GM10266 (cell line): ENCODE results near the gene CDK14.

Source experiments
- DNase-seq: peaks from one replicate; pipeline ENCODE4 v3.0.0; 2012; ENCODE audit errors: extremely low spot score
- TF ChIP-seq, protein P1 (sequence below): IDR thresholded peaks from 2 replicates; pipeline ENCODE4 v1.5.1; 2012; ENCODE audit warnings: mild to moderate bottlenecking, low read depth; ENCODE audit not compliant: control insufficient read depth, insufficient read depth; ENCODE audit errors: missing control alignments

Gene CDK14

DNA sequence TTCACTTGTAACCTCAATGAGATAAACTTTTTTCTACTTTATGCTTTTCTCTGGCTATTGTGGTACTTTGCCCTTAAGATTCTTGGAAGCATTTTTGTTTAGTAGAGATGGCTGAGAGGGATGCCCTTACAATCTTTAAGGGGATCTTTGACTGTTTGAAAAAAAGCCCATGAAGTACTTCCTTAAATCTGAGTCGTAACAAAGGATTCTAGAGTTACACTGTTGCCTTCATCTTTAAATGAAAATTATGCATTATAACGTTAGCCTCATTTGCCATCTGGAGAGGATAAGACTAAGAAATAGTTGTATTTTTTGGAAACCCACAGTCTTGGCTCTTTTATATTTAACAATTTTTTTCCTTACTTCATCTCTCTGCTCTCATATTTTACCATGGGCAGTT lies 630.3 kb downstream of the CDK14 start:
- TF ChIP-seq, protein P1, sequence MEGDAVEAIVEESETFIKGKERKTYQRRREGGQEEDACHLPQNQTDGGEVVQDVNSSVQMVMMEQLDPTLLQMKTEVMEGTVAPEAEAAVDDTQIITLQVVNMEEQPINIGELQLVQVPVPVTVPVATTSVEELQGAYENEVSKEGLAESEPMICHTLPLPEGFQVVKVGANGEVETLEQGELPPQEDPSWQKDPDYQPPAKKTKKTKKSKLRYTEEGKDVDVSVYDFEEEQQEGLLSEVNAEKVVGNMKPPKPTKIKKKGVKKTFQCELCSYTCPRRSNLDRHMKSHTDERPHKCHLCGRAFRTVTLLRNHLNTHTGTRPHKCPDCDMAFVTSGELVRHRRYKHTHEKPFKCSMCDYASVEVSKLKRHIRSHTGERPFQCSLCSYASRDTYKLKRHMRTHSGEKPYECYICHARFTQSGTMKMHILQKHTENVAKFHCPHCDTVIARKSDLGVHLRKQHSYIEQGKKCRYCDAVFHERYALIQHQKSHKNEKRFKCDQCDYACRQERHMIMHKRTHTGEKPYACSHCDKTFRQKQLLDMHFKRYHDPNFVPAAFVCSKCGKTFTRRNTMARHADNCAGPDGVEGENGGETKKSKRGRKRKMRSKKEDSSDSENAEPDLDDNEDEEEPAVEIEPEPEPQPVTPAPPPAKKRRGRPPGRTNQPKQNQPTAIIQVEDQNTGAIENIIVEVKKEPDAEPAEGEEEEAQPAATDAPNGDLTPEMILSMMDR, result no peak
- DNase-seq, result no peak

GRCh38 chr7:91228327-91228726 lies 632.2 kb downstream of the CDK14 start:
- DNase-seq, result no peak
- TF ChIP-seq, protein P1, result no peak

DNA sequence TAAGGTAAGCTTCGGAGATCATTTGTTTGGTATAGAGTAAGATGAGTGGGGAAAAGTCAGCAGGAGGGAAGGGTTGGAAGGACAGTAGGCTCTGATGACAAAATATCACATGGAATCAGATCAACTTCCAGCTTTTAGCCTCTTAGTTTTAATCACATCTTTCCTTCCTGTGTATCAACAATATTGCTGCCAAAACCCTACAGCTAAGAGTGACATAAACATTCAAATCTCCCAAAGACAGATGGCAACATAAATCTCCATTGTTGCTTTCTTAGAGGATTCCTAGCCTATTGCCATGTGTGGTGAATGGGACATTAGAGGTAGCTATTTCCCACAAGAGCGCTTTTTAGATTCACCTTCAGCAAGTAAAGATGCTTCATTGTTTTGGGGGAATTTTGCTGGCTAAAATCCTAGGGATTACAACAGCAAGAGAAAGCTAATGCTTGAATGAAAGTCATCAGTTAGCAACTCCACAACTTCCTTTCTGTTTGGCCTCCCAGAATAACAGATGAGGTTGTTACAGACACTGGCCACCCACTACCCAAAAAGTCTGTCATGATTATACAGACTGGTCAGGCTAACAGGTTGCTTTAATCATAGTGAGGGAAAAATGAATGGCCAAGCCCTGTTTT lies 632.9 kb downstream of the CDK14 start:
- TF ChIP-seq, protein P1, result no peak
- DNase-seq, result no peak

DNA sequence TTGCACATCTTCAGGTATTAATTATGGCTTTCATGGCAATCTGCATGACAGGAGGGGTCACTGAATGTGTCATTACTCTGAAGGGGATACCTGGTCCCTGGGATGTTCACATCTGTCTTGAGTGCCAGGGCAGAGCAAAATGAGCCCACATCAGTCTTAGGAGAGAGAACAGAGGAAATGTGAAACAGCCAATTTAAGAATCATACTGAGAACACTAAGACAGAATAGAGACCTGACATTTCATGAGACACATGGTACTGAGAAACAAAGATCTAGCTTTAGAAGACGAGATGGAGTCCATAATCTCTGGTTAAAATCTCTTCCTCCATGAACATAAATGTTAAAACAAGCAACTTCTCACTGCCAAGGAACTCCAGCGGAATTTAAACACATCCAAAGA lies 634.0 kb downstream of the CDK14 start:
- DNase-seq, result no peak
- TF ChIP-seq, protein P1, result no peak

DNA sequence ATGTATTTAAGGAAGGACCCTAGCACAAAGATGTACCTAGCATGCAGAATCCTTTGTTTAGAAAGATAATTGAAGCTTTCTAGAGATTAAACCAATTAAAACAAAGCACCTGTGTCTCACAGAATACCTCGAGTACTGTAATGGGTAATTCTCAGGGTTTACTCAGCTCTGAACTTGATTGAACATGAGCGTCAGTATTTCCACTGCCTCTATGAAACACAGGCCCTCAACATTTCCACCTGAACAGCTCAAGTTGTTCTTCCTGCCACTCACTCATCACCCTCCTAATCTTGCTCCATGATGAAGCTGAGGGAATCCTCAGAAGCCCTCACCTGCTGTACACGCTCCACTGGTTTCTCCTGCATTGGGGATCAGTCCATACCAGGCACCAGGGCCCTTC lies 634.4 kb downstream of the CDK14 start:
- no peak for DNase-seq
- TF ChIP-seq, protein P1, result no peak

GRCh38 chr7:91233212-91233611 lies 637.1 kb downstream of the CDK14 start:
- DNase-seq, result no peak
- TF ChIP-seq, protein P1, result no peak

GRCh38 chr7:91235211-91235832 lies 639.2 kb downstream of the CDK14 start:
- no peak for DNase-seq
- TF ChIP-seq, protein P1, result no peak
